SK-N-SH treated with all-trans-retinoic acid at 6 μM for 48 hours (cell line): Measurements from ENCODE around the gene IDH3G.

Experiments used
- ATAC-seq: fragments of 200-7000 bp; cut with Tn5 transposase; 3 replicates; pipeline ENCODE4 v1.9.1; 2020; ENCODE audit warnings: mild to moderate bottlenecking, moderate library complexity
- ARNTL ChIP-seq: fragments of 450-650 bp; formaldehyde crosslinking; IDR thresholded peaks from 2 replicates; pipeline ENCODE4 v1.5.0; 2020; ENCODE audit warnings: low read depth, mild to moderate bottlenecking, moderate library complexity, borderline replicate concordance
- BACH2 ChIP-seq: fragments of 250-450 bp; sonication (Bioruptor Pico); IDR thresholded peaks from 2 replicates; pipeline ENCODE4 v1.9.0; 2021; ENCODE audit warnings: mild to moderate bottlenecking, borderline replicate concordance
- CSDC2 ChIP-seq: fragments of 250-450 bp; sonication (Bioruptor Pico); IDR thresholded peaks from 2 replicates; pipeline ENCODE4 v1.5.0; 2020; ENCODE audit warnings: mild to moderate bottlenecking, moderate library complexity
- ESRRG ChIP-seq: fragments of 250-450 bp; sonication (Bioruptor Pico); IDR thresholded peaks from 2 replicates; pipeline ENCODE4 v1.6.1; 2021; ENCODE audit warnings: mild to moderate bottlenecking
- GLIS3 ChIP-seq: fragments of 250-450 bp; sonication (Bioruptor Pico); IDR thresholded peaks from 2 replicates; pipeline ENCODE4 v1.5.0; 2020; ENCODE audit warnings: mild to moderate bottlenecking, moderate library complexity
- ISL1 ChIP-seq: fragments of 250-450 bp; sonication (Bioruptor Pico); IDR thresholded peaks from 2 replicates; pipeline ENCODE4 v2.1.2; 2022; ENCODE audit warnings: mild to moderate bottlenecking, moderate library complexity
- PPARA ChIP-seq: fragments of 250-450 bp; sonication (Bioruptor Pico); IDR thresholded peaks from 2 replicates; pipeline ENCODE4 v1.5.0; 2020; ENCODE audit warnings: mild to moderate bottlenecking, borderline replicate concordance
- RARB ChIP-seq: fragments of 250-450 bp; sonication (Bioruptor Pico); IDR thresholded peaks from 2 replicates; pipeline ENCODE4 v1.8.0; 2021; ENCODE audit warnings: mild to moderate bottlenecking, moderate library complexity
- SNAI2 ChIP-seq: fragments of 250-450 bp; sonication (Bioruptor Pico); IDR thresholded peaks from 2 replicates; pipeline ENCODE4 v1.5.0; 2020; ENCODE audit warnings: mild to moderate bottlenecking, moderate library complexity
- TOX ChIP-seq: fragments of 250-450 bp; sonication (Bioruptor Pico); IDR thresholded peaks from 2 replicates; pipeline ENCODE4 v1.8.0; 2021; ENCODE audit warnings: mild to moderate bottlenecking, moderate library complexity, borderline replicate concordance
- ZC3H10 ChIP-seq: fragments of 250-450 bp; sonication (Bioruptor Pico); IDR thresholded peaks from 2 replicates; pipeline ENCODE4 v1.5.1; 2021; ENCODE audit warnings: mild to moderate bottlenecking, moderate library complexity
- ZFP3 ChIP-seq: fragments of 250-450 bp; sonication (Bioruptor Pico); IDR thresholded peaks from 2 replicates; pipeline ENCODE4 v1.5.0; 2020; ENCODE audit warnings: mild to moderate bottlenecking, moderate library complexity
- ZFP30 ChIP-seq: fragments of 450-650 bp; formaldehyde crosslinking; IDR thresholded peaks from 2 replicates; pipeline ENCODE4 v1.5.0; 2022; ENCODE audit warnings: mild to moderate bottlenecking, moderate library complexity
- ZNF565 ChIP-seq: fragments of 450-650 bp; formaldehyde crosslinking; conservative IDR thresholded peaks from 2 replicates; pipeline ENCODE4 v1.5.0; 2020; ENCODE audit warnings: low read depth, mild to moderate bottlenecking, moderate library complexity
- ZNF70 ChIP-seq: fragments of 450-650 bp; formaldehyde crosslinking; IDR thresholded peaks from 2 replicates; pipeline ENCODE4 v1.5.0; 2020; ENCODE audit warnings: mild to moderate bottlenecking, moderate library complexity
- ZNF8 ChIP-seq: fragments of 450-650 bp; formaldehyde crosslinking; IDR thresholded peaks from 2 replicates; pipeline ENCODE4 v1.5.0; 2020; ENCODE audit warnings: mild to moderate bottlenecking, moderate library complexity
- TF ChIP-seq, protein P1 (sequence below): fragments of 250-450 bp; sonication (Bioruptor Pico); IDR thresholded peaks from 2 replicates; pipeline ENCODE4 v1.5.0; 2020; ENCODE audit warnings: mild to moderate bottlenecking, moderate library complexity
- TF ChIP-seq, protein P2 (sequence below): fragments of 250-450 bp; sonication (Bioruptor Pico); IDR thresholded peaks from 2 replicates; pipeline ENCODE4 v1.5.1; 2021; ENCODE audit warnings: mild to moderate bottlenecking, moderate library complexity
- TF ChIP-seq, protein P3 (sequence below): fragments of 250-450 bp; sonication (Bioruptor Pico); IDR thresholded peaks from 2 replicates; pipeline ENCODE4 v1.5.1; 2020; ENCODE audit warnings: low read depth, mild to moderate bottlenecking, moderate library complexity
- TF ChIP-seq, protein P4 (sequence below): fragments of 250-450 bp; sonication (Bioruptor Pico); IDR thresholded peaks from 2 replicates; pipeline ENCODE4 v1.8.0; 2020; ENCODE audit warnings: mild to moderate bottlenecking, moderate library complexity, borderline replicate concordance
- TF ChIP-seq, protein P5 (sequence below): fragments of 250-450 bp; sonication (Bioruptor Pico); IDR thresholded peaks from 2 replicates; pipeline ENCODE4 v1.8.0; 2021; ENCODE audit warnings: low read depth, mild to moderate bottlenecking, moderate library complexity, borderline replicate concordance

The IDH3G gene

DNA sequence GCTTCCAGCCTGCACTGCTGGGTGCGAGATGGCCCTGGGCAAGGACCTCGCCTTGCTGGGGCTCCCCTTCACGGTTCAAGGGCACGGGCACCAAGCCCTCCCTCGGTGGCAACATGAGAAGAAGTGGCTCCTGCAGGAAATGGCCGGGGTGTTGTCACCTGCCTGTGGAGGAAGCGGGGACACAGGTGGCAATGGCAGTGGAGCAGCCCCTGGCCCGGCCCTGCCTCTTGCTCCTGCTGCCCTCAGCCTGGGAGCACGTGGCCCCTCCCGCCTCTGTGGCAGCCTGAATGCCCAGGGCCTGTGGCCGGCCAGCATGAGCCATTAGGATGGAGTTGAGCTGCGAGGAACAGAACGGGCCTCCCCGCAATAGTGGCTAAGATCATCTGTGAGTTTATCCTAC, 52.7 kb downstream of the IDH3G start:
- TF ChIP-seq, protein P1, sequence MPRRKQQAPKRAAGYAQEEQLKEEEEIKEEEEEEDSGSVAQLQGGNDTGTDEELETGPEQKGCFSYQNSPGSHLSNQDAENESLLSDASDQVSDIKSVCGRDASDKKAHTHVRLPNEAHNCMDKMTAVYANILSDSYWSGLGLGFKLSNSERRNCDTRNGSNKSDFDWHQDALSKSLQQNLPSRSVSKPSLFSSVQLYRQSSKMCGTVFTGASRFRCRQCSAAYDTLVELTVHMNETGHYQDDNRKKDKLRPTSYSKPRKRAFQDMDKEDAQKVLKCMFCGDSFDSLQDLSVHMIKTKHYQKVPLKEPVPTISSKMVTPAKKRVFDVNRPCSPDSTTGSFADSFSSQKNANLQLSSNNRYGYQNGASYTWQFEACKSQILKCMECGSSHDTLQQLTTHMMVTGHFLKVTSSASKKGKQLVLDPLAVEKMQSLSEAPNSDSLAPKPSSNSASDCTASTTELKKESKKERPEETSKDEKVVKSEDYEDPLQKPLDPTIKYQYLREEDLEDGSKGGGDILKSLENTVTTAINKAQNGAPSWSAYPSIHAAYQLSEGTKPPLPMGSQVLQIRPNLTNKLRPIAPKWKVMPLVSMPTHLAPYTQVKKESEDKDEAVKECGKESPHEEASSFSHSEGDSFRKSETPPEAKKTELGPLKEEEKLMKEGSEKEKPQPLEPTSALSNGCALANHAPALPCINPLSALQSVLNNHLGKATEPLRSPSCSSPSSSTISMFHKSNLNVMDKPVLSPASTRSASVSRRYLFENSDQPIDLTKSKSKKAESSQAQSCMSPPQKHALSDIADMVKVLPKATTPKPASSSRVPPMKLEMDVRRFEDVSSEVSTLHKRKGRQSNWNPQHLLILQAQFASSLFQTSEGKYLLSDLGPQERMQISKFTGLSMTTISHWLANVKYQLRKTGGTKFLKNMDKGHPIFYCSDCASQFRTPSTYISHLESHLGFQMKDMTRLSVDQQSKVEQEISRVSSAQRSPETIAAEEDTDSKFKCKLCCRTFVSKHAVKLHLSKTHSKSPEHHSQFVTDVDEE (CRISPR knock-in tag) = no peak
- no peak for TF ChIP-seq ZC3H10 (CRISPR knock-in tag)
- no peak for TF ChIP-seq ISL1 (CRISPR knock-in tag)
- TF ChIP-seq ZNF565 (CRISPR knock-in tag) = no peak
- no peak for TF ChIP-seq ZNF8 (CRISPR knock-in tag)
- TF ChIP-seq, protein P2, sequence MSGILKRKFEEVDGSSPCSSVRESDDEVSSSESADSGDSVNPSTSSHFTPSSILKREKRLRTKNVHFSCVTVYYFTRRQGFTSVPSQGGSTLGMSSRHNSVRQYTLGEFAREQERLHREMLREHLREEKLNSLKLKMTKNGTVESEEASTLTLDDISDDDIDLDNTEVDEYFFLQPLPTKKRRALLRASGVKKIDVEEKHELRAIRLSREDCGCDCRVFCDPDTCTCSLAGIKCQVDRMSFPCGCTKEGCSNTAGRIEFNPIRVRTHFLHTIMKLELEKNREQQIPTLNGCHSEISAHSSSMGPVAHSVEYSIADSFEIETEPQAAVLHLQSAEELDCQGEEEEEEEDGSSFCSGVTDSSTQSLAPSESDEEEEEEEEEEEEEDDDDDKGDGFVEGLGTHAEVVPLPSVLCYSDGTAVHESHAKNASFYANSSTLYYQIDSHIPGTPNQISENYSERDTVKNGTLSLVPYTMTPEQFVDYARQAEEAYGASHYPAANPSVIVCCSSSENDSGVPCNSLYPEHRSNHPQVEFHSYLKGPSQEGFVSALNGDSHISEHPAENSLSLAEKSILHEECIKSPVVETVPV = no peak
- TF ChIP-seq, protein P3, sequence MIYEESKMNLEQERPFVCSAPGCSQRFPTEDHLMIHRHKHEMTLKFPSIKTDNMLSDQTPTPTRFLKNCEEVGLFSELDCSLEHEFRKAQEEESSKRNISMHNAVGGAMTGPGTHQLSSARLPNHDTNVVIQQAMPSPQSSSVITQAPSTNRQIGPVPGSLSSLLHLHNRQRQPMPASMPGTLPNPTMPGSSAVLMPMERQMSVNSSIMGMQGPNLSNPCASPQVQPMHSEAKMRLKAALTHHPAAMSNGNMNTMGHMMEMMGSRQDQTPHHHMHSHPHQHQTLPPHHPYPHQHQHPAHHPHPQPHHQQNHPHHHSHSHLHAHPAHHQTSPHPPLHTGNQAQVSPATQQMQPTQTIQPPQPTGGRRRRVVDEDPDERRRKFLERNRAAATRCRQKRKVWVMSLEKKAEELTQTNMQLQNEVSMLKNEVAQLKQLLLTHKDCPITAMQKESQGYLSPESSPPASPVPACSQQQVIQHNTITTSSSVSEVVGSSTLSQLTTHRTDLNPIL (CRISPR knock-in tag) = no peak
- no peak for TF ChIP-seq ZFP3 (CRISPR knock-in tag)
- TF ChIP-seq GLIS3 (CRISPR knock-in tag) = no peak
- TF ChIP-seq TOX (CRISPR knock-in tag) = no peak
- no peak for TF ChIP-seq ZNF70 (CRISPR knock-in tag)
- TF ChIP-seq ZFP30 (CRISPR knock-in tag) = no peak
- TF ChIP-seq PPARA (CRISPR knock-in tag) = no peak
- TF ChIP-seq, protein P4, sequence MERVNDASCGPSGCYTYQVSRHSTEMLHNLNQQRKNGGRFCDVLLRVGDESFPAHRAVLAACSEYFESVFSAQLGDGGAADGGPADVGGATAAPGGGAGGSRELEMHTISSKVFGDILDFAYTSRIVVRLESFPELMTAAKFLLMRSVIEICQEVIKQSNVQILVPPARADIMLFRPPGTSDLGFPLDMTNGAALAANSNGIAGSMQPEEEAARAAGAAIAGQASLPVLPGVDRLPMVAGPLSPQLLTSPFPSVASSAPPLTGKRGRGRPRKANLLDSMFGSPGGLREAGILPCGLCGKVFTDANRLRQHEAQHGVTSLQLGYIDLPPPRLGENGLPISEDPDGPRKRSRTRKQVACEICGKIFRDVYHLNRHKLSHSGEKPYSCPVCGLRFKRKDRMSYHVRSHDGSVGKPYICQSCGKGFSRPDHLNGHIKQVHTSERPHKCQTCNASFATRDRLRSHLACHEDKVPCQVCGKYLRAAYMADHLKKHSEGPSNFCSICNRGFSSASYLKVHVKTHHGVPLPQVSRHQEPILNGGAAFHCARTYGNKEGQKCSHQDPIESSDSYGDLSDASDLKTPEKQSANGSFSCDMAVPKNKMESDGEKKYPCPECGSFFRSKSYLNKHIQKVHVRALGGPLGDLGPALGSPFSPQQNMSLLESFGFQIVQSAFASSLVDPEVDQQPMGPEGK = no peak
- TF ChIP-seq CSDC2 (CRISPR knock-in tag) = no peak
- TF ChIP-seq SNAI2 = no peak
- TF ChIP-seq, protein P5, sequence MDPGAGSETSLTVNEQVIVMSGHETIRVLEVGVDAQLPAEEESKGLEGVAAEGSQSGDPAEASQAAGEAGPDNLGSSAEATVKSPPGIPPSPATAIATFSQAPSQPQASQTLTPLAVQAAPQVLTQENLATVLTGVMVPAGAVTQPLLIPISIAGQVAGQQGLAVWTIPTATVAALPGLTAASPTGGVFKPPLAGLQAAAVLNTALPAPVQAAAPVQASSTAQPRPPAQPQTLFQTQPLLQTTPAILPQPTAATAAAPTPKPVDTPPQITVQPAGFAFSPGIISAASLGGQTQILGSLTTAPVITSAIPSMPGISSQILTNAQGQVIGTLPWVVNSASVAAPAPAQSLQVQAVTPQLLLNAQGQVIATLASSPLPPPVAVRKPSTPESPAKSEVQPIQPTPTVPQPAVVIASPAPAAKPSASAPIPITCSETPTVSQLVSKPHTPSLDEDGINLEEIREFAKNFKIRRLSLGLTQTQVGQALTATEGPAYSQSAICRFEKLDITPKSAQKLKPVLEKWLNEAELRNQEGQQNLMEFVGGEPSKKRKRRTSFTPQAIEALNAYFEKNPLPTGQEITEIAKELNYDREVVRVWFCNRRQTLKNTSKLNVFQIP (CRISPR knock-in tag) = no peak
- TF ChIP-seq BACH2 (CRISPR knock-in tag) = no peak
- no peak for ATAC-seq

DNA sequence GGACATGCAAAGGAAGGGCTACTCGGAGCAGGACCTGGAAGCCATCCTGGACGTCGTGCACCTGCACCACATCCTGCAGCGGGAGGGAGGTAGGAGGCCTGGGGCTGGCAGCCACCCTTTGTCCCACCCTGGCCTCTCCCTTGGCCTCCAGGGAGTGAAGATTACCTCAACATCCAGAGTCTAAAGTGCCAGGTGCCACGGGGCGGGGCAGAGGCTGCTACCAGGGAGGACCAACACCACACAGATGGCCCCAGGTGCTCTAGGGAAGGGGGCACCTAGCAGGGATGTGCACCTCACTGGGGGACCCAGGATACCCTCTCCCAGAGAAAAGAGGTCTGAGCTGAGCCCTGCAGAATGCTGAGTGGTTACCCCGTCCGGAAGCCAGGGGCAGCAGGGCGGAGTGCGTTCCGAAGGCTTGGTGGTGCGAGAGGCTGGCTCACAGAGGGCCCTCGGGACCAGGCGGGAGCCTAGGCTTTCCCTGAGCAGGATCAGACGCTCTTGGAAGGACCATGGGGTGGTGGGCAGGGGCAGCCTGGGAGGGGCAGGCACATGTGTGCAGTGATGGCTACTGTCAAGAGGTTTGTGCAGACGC, 53.4 kb downstream of the IDH3G start:
- ATAC-seq = no peak
- TF ChIP-seq SNAI2 (no peak), ARNTL (CRISPR knock-in tag) (no peak), ZNF70 (CRISPR knock-in tag) (no peak), ESRRG (CRISPR knock-in tag) (no peak), BACH2 (CRISPR knock-in tag) (no peak)

DNA sequence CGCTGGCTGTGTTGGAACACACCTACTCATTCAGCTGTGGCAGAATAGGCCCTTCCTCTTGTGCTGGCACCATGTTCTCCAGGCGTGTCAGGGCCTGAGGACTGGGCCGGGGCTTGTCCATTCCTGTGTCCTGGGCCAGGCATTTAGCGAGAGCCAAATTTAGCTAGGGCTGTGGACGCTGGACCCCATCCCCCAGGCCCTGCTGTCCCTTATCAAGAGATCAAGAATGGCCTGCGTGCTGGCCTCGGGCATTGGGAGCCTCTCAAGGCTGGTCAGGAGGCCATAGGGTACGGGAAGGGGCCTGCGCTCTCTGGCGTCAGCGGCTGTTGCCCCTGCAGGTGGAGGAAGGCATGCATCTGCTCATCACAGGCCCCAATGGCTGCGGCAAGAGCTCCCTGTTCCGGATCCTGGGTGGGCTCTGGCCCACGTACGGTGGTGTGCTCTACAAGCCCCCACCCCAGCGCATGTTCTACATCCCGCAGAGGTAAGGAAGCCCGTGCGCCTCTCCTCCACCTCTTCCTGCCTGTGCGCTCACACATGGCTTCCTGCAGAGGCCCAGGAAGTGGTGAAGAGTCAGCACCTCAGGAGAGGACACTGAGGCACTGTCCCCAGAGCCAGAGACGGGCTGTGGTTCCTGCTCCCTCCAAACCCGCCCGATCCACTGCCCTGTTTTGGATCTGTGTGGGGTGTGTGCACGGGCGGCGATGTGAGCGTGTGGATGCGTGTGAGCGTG, 54.3 kb downstream of the IDH3G start:
- ATAC-seq = peak; percentile 16; the same call in 2 of the 3 replicates
- TF ChIP-seq SNAI2 (no peak), ZNF70 (CRISPR knock-in tag) (no peak), ZFP3 (CRISPR knock-in tag) (no peak), ZNF565 (CRISPR knock-in tag) (no peak), ZC3H10 (CRISPR knock-in tag) (no peak), ARNTL (CRISPR knock-in tag) (no peak), TOX (CRISPR knock-in tag) (no peak), RARB (no peak)
- TF ChIP-seq, protein P2 = no peak
- TF ChIP-seq, protein P3 (CRISPR knock-in tag) = no peak
- TF ChIP-seq, protein P4 = no peak
